K562 (cell line): Measurements from ENCODE around the gene HHATL. TPM values are rescaled to one million over a fixed set of nuclear protein-coding genes. Genes with fewer than 3 reads are reported as not detected.

Experiments used
- ATAC-seq: fragments of 200-7000 bp; cut with Tn5 transposase; 3 replicates; pipeline ENCODE4 v1.9.1; 2020; ENCODE audit warnings: moderate library complexity
- BruUV-seq: library from RNA; stranded (reverse); fragments of 400-500 nt; replicated peaks from 2 replicates; lab custom pipeline; 2021; lab: Mats Ljungman, UMichigan
- CTCF ChIA-PET: fragments of 300-600 bp; formaldehyde crosslinking; extraction: SDS; loops from one replicate; lab custom pipeline; 2021; ENCODE audit warnings: low intra/inter-chr PET ratio; lab: Yijun Ruan, JAX
- POLR2A ChIA-PET: fragments of 300-600, 350-650 bp; sonication (Branson Sonifier 250); formaldehyde crosslinking; extraction: SDS; loops from one replicate; lab custom pipeline; 2021; ENCODE audit warnings: antibody characterized with exemption, inconsistent platforms; lab: Yijun Ruan, JAX
- DNase-seq, 4 experiments: peaks; one replicate each; pipeline versions ENCODE4 v3.0.0 to v3.0.0-alpha.2; 2011 to 2018; ENCODE audit warnings: low spot score in 3 of 4, mixed read lengths in 3 of 4; ENCODE audit errors: extremely low read depth in 1 of 4
- FAIRE-seq: peaks from 2 replicates; lab custom pipeline; 2011; peaks lifted over from hg19 to GRCh38; lab: Jason Lieb, UNC
- H2AFZ ChIP-seq: 2 replicates; pipeline ENCODE4 v1.6.0; 2011; ENCODE audit warnings: low read depth, low read length, control low read depth, inconsistent platforms
- H3K27ac ChIP-seq: fragments of 200-600 bp; 3 replicates; pipeline ENCODE4 v1.8.0; 2011; ENCODE audit warnings: low read depth, mild to moderate bottlenecking, control low read depth, inconsistent platforms, low read length, moderate library complexity, mixed read lengths; ENCODE audit errors: extremely low read depth
- H3K27me3 ChIP-seq, 2 experiments: fragments of 300-600 bp in 1 of 2; 2 replicates in 1 of 2; 3 replicates in 1 of 2; pipeline versions ENCODE4 v1.6.0 to v1.8.0; 2011; ENCODE audit warnings: inconsistent platforms in 2 of 2, low read length in 2 of 2, mild to moderate bottlenecking in 1 of 2, mixed read lengths in 1 of 2, moderate library complexity in 1 of 2; ENCODE audit not compliant: control insufficient read depth in 2 of 2, insufficient read depth in 2 of 2
- H3K36me3 ChIP-seq: fragments of 300-600 bp; 3 replicates; pipeline ENCODE4 v1.8.0; 2011; ENCODE audit warnings: mild to moderate bottlenecking, low read length, inconsistent platforms; ENCODE audit not compliant: control insufficient read depth, insufficient read depth
- H3K4me1 ChIP-seq, 2 experiments: fragments of 200-600 bp in 1 of 2; replicated peaks in 1 of 2; 2 replicates in 1 of 2; 3 replicates in 1 of 2; pipeline versions ENCODE4 v1.5.1 to v1.8.0; 2011; ENCODE audit warnings: inconsistent platforms in 2 of 2, low read length in 2 of 2, mild to moderate bottlenecking in 1 of 2, mixed read lengths in 1 of 2, moderate library complexity in 1 of 2; ENCODE audit not compliant: control insufficient read depth in 2 of 2, insufficient read depth in 2 of 2
- H3K4me2 ChIP-seq: 2 replicates; pipeline ENCODE4 v1.6.1; 2011; ENCODE audit warnings: low read length, control low read depth, inconsistent platforms, mixed read lengths; ENCODE audit not compliant: insufficient read depth
- H3K4me3 ChIP-seq: fragments of 200-600 bp; sonication (generic), shearing (Covaris generic); 2 replicates; pipeline ENCODE4 v1.5.1; 2016; ENCODE audit warnings: control low read depth, inconsistent platforms
- H3K79me2 ChIP-seq: fragments of 200-600 bp; 3 replicates; pipeline ENCODE4 v1.8.0; 2011; ENCODE audit warnings: low read length, inconsistent platforms; ENCODE audit not compliant: control insufficient read depth, insufficient read depth
- H3K9ac ChIP-seq, 2 experiments: 2 replicates each; pipeline versions ENCODE4 v1.6.0 to v1.6.1; 2011; ENCODE audit warnings: low read depth in 2 of 2, low read length in 2 of 2, control low read depth in 1 of 2, inconsistent platforms in 1 of 2, mild to moderate bottlenecking in 1 of 2, mixed read lengths in 1 of 2; ENCODE audit not compliant: insufficient read depth in 1 of 2
- H3K9me1 ChIP-seq: one replicate; pipeline ENCODE4 v1.6.0; 2011; ENCODE audit warnings: inconsistent platforms, mild to moderate bottlenecking, low read length, moderate library complexity; ENCODE audit not compliant: control insufficient read depth, insufficient read depth
- H3K9me3 ChIP-seq: replicated peaks from 2 replicates; pipeline ENCODE4 v1.5.1; 2011; ENCODE audit warnings: low read depth, low read length, inconsistent platforms; ENCODE audit not compliant: control insufficient read depth, insufficient read depth
- H4K20me1 ChIP-seq: replicated peaks from 2 replicates; pipeline ENCODE4 v1.6.1; 2011; ENCODE audit warnings: low read length, inconsistent platforms, mixed read lengths; ENCODE audit not compliant: control insufficient read depth, insufficient read depth
- CBFA2T2 ChIP-seq: fragments of 450-650 bp; conservative IDR thresholded peaks from 2 replicates; pipeline ENCODE4 v1.6.1; 2017; ENCODE audit warnings: mild to moderate bottlenecking
- CBX1 ChIP-seq: sonication (generic); IDR thresholded peaks from 2 replicates; pipeline ENCODE4 v1.6.1; 2016; ENCODE audit warnings: antibody characterized with exemption, low read depth, mild to moderate bottlenecking
- ILK ChIP-seq: fragments of 450-650 bp; IDR thresholded peaks from 2 replicates; pipeline ENCODE4 v1.6.1; 2016; ENCODE audit warnings: missing genetic modification characterization, low read depth, mild to moderate bottlenecking, missing compliant biosample characterization, moderate library complexity, borderline replicate concordance
- L3MBTL2 ChIP-seq: fragments of 450-650 bp; IDR thresholded peaks from 2 replicates; pipeline ENCODE4 v1.6.1; 2016; ENCODE audit warnings: mild to moderate bottlenecking, moderate library complexity
- MYNN ChIP-seq, 2 experiments: sonication (generic); formaldehyde crosslinking in 1 of 2; IDR thresholded peaks; 2 replicates each; pipeline versions ENCODE4 v1.5.0 to v1.6.1; 2016 to 2020; ENCODE audit warnings: antibody characterized with exemption in 1 of 2, missing genetic modification reagents in 1 of 2
- NFXL1 ChIP-seq: fragments of 450-650 bp; formaldehyde crosslinking; IDR thresholded peaks from 2 replicates; pipeline ENCODE4 v1.4.0; 2021; ENCODE audit warnings: mild to moderate bottlenecking
- RBM17 ChIP-seq: fragments of 200-400 bp; formaldehyde crosslinking; IDR thresholded peaks from 2 replicates; pipeline ENCODE4 v1.6.1; 2017; ENCODE audit warnings: low read depth, mild to moderate bottlenecking, low read length, borderline replicate concordance
- SIN3B ChIP-seq: fragments of 450-650 bp; IDR thresholded peaks from 2 replicates; pipeline ENCODE4 v1.6.1; 2017; ENCODE audit warnings: low read depth, mild to moderate bottlenecking, moderate library complexity
- SPI1 ChIP-seq: IDR thresholded peaks from 2 replicates; pipeline ENCODE4 v1.6.1; 2011; ENCODE audit warnings: low read depth, low read length, control low read depth, borderline replicate concordance
- TEAD4 ChIP-seq, 2 experiments: sonication (generic) in 1 of 2; formaldehyde crosslinking in 1 of 2; IDR thresholded peaks; 2 replicates each; pipeline versions ENCODE4 v1.6.1 to v1.8.0; 2012 to 2022; ENCODE audit warnings: borderline replicate concordance in 1 of 2, inconsistent platforms in 1 of 2, low read length in 1 of 2, mild to moderate bottlenecking in 1 of 2, missing genetic modification reagents in 1 of 2
- WGBS: fragments of 100-300 bp; shearing (Covaris generic); methylation state at CpG from one replicate; pipeline ENCODE4 v1.1.6; 2016; ENCODE audit warnings: low coverage, mixed read lengths; ENCODE audit not compliant: insufficient coverage; ENCODE audit errors: missing lambda C conversion rate; 5-methylcytosine and 5-hydroxymethylcytosine counted together
- in situ Hi-C: fragments of 300-500 bp; cut with MboI; formaldehyde crosslinking; loops from 4 replicates; pipeline ENCODE4 v1.15.0; 2018; ENCODE audit warnings: inconsistent platforms, mixed read lengths
- intact Hi-C: fragments of 100-400 bp; cut with micrococcal nuclease; formaldehyde crosslinking; loops from 2 replicates; pipeline ENCODE4 v1.14.2; 2022
- polyA plus RNA-seq, 8 experiments: library from polyadenylated mRNA; depleted of rRNA in 4 of 8; stranded (reverse) in 5 of 8; unstranded in 3 of 8; fragments of >200 nt; fragmentation: Nextera tagmentation in 2 of 8; fragmentation: Illumina TruSeq in 1 of 8; extraction: Ambion mirVana in 2 of 8; extraction: Trizol in 1 of 8; gene quantifications; 2 replicates each; pipeline versions ENCODE4 v1.2.1 to v1.2.3, GENCODE V29; 2011 to 2014; ENCODE audit warnings: inconsistent platforms in 1 of 8, missing spikeins in 1 of 8
- total RNA-seq, 7 experiments: library from RNA; depleted of rRNA in 6 of 7; stranded (reverse); fragments of >200 nt in 6 of 7; fragmentation: Illumina TruSeq in 2 of 7; extraction: Trizol in 2 of 7; gene quantifications; 2 replicates each; pipeline versions ENCODE4 v1.2.1 to v1.2.3, GENCODE V29; 2011 to 2021; ENCODE audit warnings: low replicate concordance in 1 of 7
- TF ChIP-seq, protein P1 (sequence below), 3 experiments: IDR thresholded peaks in 2 of 3; conservative IDR thresholded peaks in 1 of 3; 2 replicates each; pipeline ENCODE4 v1.5.1; 2011 to 2012; ENCODE audit warnings: low read length in 3 of 3, mild to moderate bottlenecking in 3 of 3, control low read depth in 2 of 3, improper control_type of control experiment in 1 of 3, inconsistent platforms in 1 of 3, low read depth in 1 of 3, mixed read lengths in 1 of 3, moderate library complexity in 1 of 3; ENCODE audit not compliant: insufficient read depth in 2 of 3
- TF ChIP-seq, protein P2 (sequence below): fragments of 450-650 bp; conservative IDR thresholded peaks from 2 replicates; pipeline ENCODE4 v1.6.1; 2016; ENCODE audit warnings: missing genetic modification characterization, low read depth, mild to moderate bottlenecking, missing compliant biosample characterization, moderate library complexity

HHATL gene
- total and polyA plus RNA-seq, 9 of the 15 experiments (the other 6 are each of a cell fraction or from before 2014, with no cell fraction given), result not detected

DNA sequence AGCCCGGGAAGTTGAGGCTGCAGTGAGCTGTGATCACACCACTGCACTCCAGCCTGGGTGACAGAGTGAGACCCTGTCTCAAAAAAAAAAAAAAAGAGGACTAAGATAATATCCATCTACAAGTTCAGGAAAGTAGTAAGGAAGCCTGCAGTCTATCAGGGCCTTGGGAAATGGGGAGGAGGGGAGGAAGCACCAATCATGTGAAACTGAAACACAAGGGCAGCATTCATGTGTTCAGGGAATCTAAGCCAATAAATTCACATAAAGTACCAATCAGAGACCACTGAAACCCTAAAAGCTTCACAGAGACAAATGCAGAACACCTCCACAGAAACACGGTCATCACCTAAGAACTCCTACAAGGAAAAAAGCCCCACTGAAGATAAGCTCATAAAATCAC is 22.9 kb upstream of the HHATL start:
- TF ChIP-seq RBM17 (no peak), SPI1 (no peak), MYNN (IDR thresholded peaks at IDR 0.05) (no peak), MYNN (CRISPR knock-in tag; IDR thresholded peaks at IDR 0.05) (no peak), CBX1 (no peak), ILK (tag) (no peak), CBFA2T2 (no peak), TEAD4 (IDR thresholded peaks at IDR 0.05; ENCODE audit: low read length) (no peak), TEAD4 (CRISPR knock-in tag; IDR thresholded peaks at IDR 0.05; ENCODE audit: borderline replicate concordance) (no peak), L3MBTL2 (no peak), NFXL1 (no peak), SIN3B (no peak)
- TF ChIP-seq, protein P1, sequence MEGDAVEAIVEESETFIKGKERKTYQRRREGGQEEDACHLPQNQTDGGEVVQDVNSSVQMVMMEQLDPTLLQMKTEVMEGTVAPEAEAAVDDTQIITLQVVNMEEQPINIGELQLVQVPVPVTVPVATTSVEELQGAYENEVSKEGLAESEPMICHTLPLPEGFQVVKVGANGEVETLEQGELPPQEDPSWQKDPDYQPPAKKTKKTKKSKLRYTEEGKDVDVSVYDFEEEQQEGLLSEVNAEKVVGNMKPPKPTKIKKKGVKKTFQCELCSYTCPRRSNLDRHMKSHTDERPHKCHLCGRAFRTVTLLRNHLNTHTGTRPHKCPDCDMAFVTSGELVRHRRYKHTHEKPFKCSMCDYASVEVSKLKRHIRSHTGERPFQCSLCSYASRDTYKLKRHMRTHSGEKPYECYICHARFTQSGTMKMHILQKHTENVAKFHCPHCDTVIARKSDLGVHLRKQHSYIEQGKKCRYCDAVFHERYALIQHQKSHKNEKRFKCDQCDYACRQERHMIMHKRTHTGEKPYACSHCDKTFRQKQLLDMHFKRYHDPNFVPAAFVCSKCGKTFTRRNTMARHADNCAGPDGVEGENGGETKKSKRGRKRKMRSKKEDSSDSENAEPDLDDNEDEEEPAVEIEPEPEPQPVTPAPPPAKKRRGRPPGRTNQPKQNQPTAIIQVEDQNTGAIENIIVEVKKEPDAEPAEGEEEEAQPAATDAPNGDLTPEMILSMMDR (IDR thresholded peaks at IDR 0.05 in 2 of 3, conservative IDR thresholded peaks at IDR 0.05 in 1 of 3; ENCODE audit: insufficient read depth in 2 of 3, low read depth in 1 of 3, low read length in 3 of 3), result no peak
- TF ChIP-seq, protein P2, sequence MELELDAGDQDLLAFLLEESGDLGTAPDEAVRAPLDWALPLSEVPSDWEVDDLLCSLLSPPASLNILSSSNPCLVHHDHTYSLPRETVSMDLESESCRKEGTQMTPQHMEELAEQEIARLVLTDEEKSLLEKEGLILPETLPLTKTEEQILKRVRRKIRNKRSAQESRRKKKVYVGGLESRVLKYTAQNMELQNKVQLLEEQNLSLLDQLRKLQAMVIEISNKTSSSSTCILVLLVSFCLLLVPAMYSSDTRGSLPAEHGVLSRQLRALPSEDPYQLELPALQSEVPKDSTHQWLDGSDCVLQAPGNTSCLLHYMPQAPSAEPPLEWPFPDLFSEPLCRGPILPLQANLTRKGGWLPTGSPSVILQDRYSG (tag), result no peak
- FAIRE-seq, result no peak

More for the DNA sequence above, 22.9 kb upstream of the HHATL start:
- ChIA-PET POLR2A (no interaction called here), CTCF (no interaction called here)
- in situ Hi-C loops, result no loop called here
- Histone ChIP-seq H3K4me2 (no peak overlapping the region), H3K4me1 (no peaks in the 10 kb centered on the region), H4K20me1 (no peaks in the 10 kb centered on the region), H3K9me1 (no peaks in the 10 kb centered on the region), H2AFZ (no peak overlapping the region), H3K36me3 (no peaks in the 10 kb centered on the region), H3K27ac (no peak overlapping the region), H3K4me3 (no peak overlapping the region), H3K9me3 (0 out of 2 replicates have a peak, but pooled peaks cover 2% of the 10 kb centered on the region), H3K79me2 (no peaks in the 10 kb centered on the region), H3K27me3 (peaks cover 13 to 18% of the 10 kb centered on the region in 2 experiments; a peak in 3 of 5 replicates), H3K9ac (no peak overlapping the region)
- no TSS peak for BruUV-seq
- intact Hi-C loops, result no loop called here
- DNase-seq (no peak), ATAC-seq (no peak)
- WGBS, result 3% methylated on average over 2 of the region's 2 CpGs
